GM21576 (cell line): ENCODE measurements around the gene ADD3.
"Not testable (repeated sequence)": the region's sequence is repeated elsewhere in the genome, so short reads cannot be mapped to it uniquely, and the experiment has no call there.

Experiments
- ATAC-seq: cut with Tn5 transposase; IDR thresholded peaks from one replicate; pipeline ENCODE4 v1.9.1; 2021; ENCODE audit warnings: mild to moderate bottlenecking, moderate library complexity; ENCODE audit not compliant: unreplicated experiment

ADD3 gene

GRCh38 chr10:110032801-110033700 is 25.3 kb downstream of the ADD3 start:
- no peak for ATAC-seq

- ATAC-seq, result no peak
Observed at GRCh38 chr10:110033701-110034235, 26.0 kb downstream of the ADD3 start.

- no peak for ATAC-seq
Observed at GRCh38 chr10:110034596-110034995, 26.8 kb downstream of the ADD3 start.

GRCh38 chr10:110035070-110035921 is 27.5 kb downstream of the ADD3 start:
- no peak for ATAC-seq

- peak; percentile 80 for ATAC-seq
Observed at GRCh38 chr10:110036640-110037039, 28.9 kb downstream of the ADD3 start.

- ATAC-seq, result no peak
Observed at GRCh38 chr10:110039254-110039653, 31.5 kb downstream of the ADD3 start.

GRCh38 chr10:110040108-110040507 is 32.3 kb downstream of the ADD3 start:
- no peak for ATAC-seq

GRCh38 chr10:110040767-110041478 is 33.1 kb downstream of the ADD3 start:
- no peak for ATAC-seq

- no peak for ATAC-seq
Observed at GRCh38 chr10:110041479-110041829, 33.7 kb downstream of the ADD3 start.

GRCh38 chr10:110042181-110042580 is 34.4 kb downstream of the ADD3 start:
- no peak for ATAC-seq

- ATAC-seq, result no peak
Observed at GRCh38 chr10:110042891-110043290, 35.1 kb downstream of the ADD3 start.

- ATAC-seq, result no peak
Observed at GRCh38 chr10:110044681-110045080, 36.9 kb downstream of the ADD3 start.

GRCh38 chr10:110045772-110046171 is 38.0 kb downstream of the ADD3 start:
- ATAC-seq, result no peak

GRCh38 chr10:110048145-110048544 is 40.4 kb downstream of the ADD3 start:
- ATAC-seq, result not testable (repeated sequence)

- ATAC-seq, result no peak
Observed at GRCh38 chr10:110048781-110049180, 41.0 kb downstream of the ADD3 start.

- ATAC-seq, result not testable (repeated sequence)
Observed at GRCh38 chr10:110049889-110050591, 42.3 kb downstream of the ADD3 start.

- ATAC-seq, result no peak
Observed at GRCh38 chr10:110051487-110051886, 43.7 kb downstream of the ADD3 start.

- ATAC-seq, result no peak
Observed at GRCh38 chr10:110052916-110053315, 45.1 kb downstream of the ADD3 start.

- ATAC-seq, result no peak
Observed at GRCh38 chr10:110056822-110057221, 49.0 kb downstream of the ADD3 start.

GRCh38 chr10:110057456-110057855 is 49.7 kb downstream of the ADD3 start:
- ATAC-seq, result no peak
